HG02981 (cell line): Measurements from ENCODE around the gene ZBTB3.
A peak's percentile ranks its signal among the peaks of the same experiment; 100 is the strongest.
"Not testable (repeated sequence)": the region's sequence is repeated elsewhere in the genome, so short reads cannot be mapped to it uniquely, and the experiment has no call there.

ENCODE experiments used
- ATAC-seq: cut with Tn5 transposase; IDR thresholded peaks from one replicate; pipeline ENCODE4 v1.9.1; 2021; ENCODE audit warnings: mild to moderate bottlenecking, moderate library complexity; ENCODE audit not compliant: unreplicated experiment

ZBTB3 gene

GRCh38 chr11:62716816-62717215 is 37.1 kb downstream of the ZBTB3 start:
- ATAC-seq: no peak

- ATAC-seq: no peak
Observed at GRCh38 chr11:62716206-62716605, 37.8 kb downstream of the ZBTB3 start.

- no peak for ATAC-seq
Observed at GRCh38 chr11:62715150-62716130, 38.5 kb downstream of the ZBTB3 start.

GRCh38 chr11:62713343-62713742 is 40.6 kb downstream of the ZBTB3 start:
- no peak for ATAC-seq

- no peak for ATAC-seq
Observed at GRCh38 chr11:62712861-62713260, 41.1 kb downstream of the ZBTB3 start.

GRCh38 chr11:62712276-62712812 is 41.6 kb downstream of the ZBTB3 start:
- ATAC-seq: no peak

GRCh38 chr11:62710001-62710345 is 44.0 kb downstream of the ZBTB3 start:
- no peak for ATAC-seq

GRCh38 chr11:62709247-62710000 is 44.5 kb downstream of the ZBTB3 start:
- ATAC-seq: peak; percentile 62

- ATAC-seq: no peak
Observed at GRCh38 chr11:62708793-62709192, 45.2 kb downstream of the ZBTB3 start.

GRCh38 chr11:62708392-62708791 is 45.6 kb downstream of the ZBTB3 start:
- ATAC-seq: no peak

- no peak for ATAC-seq
Observed at GRCh38 chr11:62707277-62707861, 46.6 kb downstream of the ZBTB3 start, which contains the start of the genes BSCL2 and GNG3. BSCL2 (minus strand) TSS chr11:62707424; CDS start chr11:62707195, 229 bp downstream. GNG3 (plus strand) TSS chr11:62707676; CDS start chr11:62708296, 620 bp downstream.

- ATAC-seq: no peak
Observed at GRCh38 chr11:62706850-62707247, 47.1 kb downstream of the ZBTB3 start.

GRCh38 chr11:62705880-62706849 is 47.8 kb downstream of the ZBTB3 start:
- ATAC-seq: peak; percentile 50

- no peak for ATAC-seq
Observed at GRCh38 chr11:62705413-62705812, 48.5 kb downstream of the ZBTB3 start.

- ATAC-seq: not testable (repeated sequence)
Observed at GRCh38 chr11:62703921-62704320, 50.0 kb downstream of the ZBTB3 start.

- ATAC-seq: no peak
Observed at GRCh38 chr11:62702246-62702645, 51.7 kb downstream of the ZBTB3 start.
